Kidney (tissue), 14 donors: Measurements from ENCODE around the gene TNFAIP1. TPM values are rescaled to one million over a fixed set of nuclear protein-coding genes. Genes with fewer than 3 reads are reported as not detected.

Experiments
- DNase-seq, 5 donors: peaks; one replicate each; pipeline ENCODE4 v3.0.0-alpha.2; 2013 to 2020
- FAIRE-seq: peaks from 2 replicates; lab custom pipeline; 2012; peaks lifted over from hg19 to GRCh38; lab: Jason Lieb, UNC
- H3K27ac ChIP-seq, 2 donors: one replicate each; pipeline ENCODE4 v1.7.0; 2013; ENCODE audit warnings: low read depth in 2 of 2, low read length in 2 of 2, inconsistent platforms in 1 of 2
- H3K27me3 ChIP-seq: one replicate; pipeline ENCODE4 v1.7.1; 2013; ENCODE audit warnings: low read length, inconsistent platforms; ENCODE audit not compliant: control insufficient read depth, insufficient read depth
- H3K36me3 ChIP-seq, 3 donors: one replicate each; pipeline versions ENCODE4 v1.7.0 to v1.7.1; 2013; ENCODE audit warnings: low read length in 3 of 3, control low read depth in 1 of 3, inconsistent platforms in 1 of 3; ENCODE audit not compliant: insufficient read depth in 3 of 3, control insufficient read depth in 2 of 3
- H3K4me1 ChIP-seq, 3 donors: one replicate each; pipeline versions ENCODE4 v1.7.0 to v1.7.1; 2013; ENCODE audit warnings: low read length in 3 of 3, inconsistent platforms in 1 of 3, low read depth in 1 of 3; ENCODE audit not compliant: control insufficient read depth in 2 of 3, insufficient read depth in 2 of 3
- H3K4me3 ChIP-seq, 3 donors: one replicate each; pipeline versions ENCODE4 v1.7.0 to v1.8.1; 2013; ENCODE audit warnings: low read length in 3 of 3, control low read depth in 1 of 3, inconsistent platforms in 1 of 3
- H3K9ac ChIP-seq, 3 donors: one replicate each; pipeline versions ENCODE4 v1.7.0 to v1.7.1; 2013; ENCODE audit warnings: low read length in 3 of 3, control low read depth in 1 of 3, inconsistent platforms in 1 of 3
- H3K9me3 ChIP-seq, 3 donors: one replicate each; pipeline versions ENCODE4 v1.7.0 to v1.7.1; 2013; ENCODE audit warnings: low read length in 3 of 3, control low read depth in 1 of 3, inconsistent platforms in 1 of 3; ENCODE audit not compliant: control insufficient read depth in 2 of 3, insufficient read depth in 1 of 3
- intact Hi-C: fragments of 100-400 bp; cut with DNase I; formaldehyde crosslinking; loops from one replicate; pipeline ENCODE4 v1.11.1; 2022
- polyA plus RNA-seq: library from polyadenylated mRNA; stranded (reverse); fragments of 350-450 nt; fragmentation: Illumina TruSeq; extraction: RNeasy Lipid Tissue Mini Kit (QIAGEN cat#74804); gene quantifications from one replicate; pipeline ENCODE4 v1.2.3, GENCODE V29; 2014; ENCODE audit warnings: low read depth, low replicate concordance; ENCODE audit not compliant: insufficient read depth
- total RNA-seq: library from RNA; stranded (reverse); fragmentation: NEBNext Ultra II Directional; extraction: Animal tissue kit (Norgen Biotek cat#: 25700); gene quantifications from one replicate; pipeline ENCODE4 v1.2.1, GENCODE V29; 2021
- TF ChIP-seq, protein P1 (sequence below): IDR thresholded peaks from 3 replicates; pipeline ENCODE4 v1.5.1; 2012; ENCODE audit warnings: mild to moderate bottlenecking, moderate library complexity, borderline replicate concordance; ENCODE audit not compliant: insufficient read depth; ENCODE audit errors: extremely low read depth
- donor health status: control.
- donor health status: control.
- donor health status: control.
- donor health status: control.
- donor health status: control.
- donor health status: DM: yes; HTN: yes; CAD: no.
- donor health status: Normal renal cell carcinoma (clear cell type).

Gene TNFAIP1
- total and polyA plus RNA-seq, 2 donors from 2014 or later, result 28.9 to 83.9 TPM

DNA sequence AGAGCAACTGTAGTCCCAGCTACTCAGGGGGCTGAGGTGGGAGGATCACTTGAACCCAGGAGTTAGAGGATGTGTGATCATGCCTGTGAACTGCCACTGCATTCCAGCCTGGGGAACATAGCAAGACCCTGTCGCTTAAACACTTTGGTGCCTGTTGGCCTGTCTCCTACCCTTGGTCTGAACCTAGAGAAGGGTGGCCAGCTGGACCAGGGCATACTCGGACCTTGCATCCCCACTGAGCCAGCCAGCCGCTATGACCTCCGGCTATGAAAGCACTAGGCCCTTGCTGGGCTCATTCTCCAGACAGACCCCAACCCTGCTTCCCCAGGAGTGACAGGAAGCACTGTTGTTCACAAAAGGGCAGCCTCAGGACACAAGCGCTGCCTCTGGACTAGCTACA, 4.9 kb upstream of the TNFAIP1 start:
- no peaks in the 10 kb centered on the region for H3K9me3 ChIP-seq
- peaks cover 11 to 34% (median 14%) of the 10 kb centered on the region in 3 donors for H3K36me3 ChIP-seq
- peaks cover 6 to 12% (median 7%) of the 10 kb centered on the region in 3 donors for H3K4me1 ChIP-seq
- no peaks in the 10 kb centered on the region for H3K27me3 ChIP-seq
- FAIRE-seq, result no peak
- no peak overlapping the region for H3K9ac ChIP-seq
- intact Hi-C loops, result no loop called here
- TF ChIP-seq, protein P1, sequence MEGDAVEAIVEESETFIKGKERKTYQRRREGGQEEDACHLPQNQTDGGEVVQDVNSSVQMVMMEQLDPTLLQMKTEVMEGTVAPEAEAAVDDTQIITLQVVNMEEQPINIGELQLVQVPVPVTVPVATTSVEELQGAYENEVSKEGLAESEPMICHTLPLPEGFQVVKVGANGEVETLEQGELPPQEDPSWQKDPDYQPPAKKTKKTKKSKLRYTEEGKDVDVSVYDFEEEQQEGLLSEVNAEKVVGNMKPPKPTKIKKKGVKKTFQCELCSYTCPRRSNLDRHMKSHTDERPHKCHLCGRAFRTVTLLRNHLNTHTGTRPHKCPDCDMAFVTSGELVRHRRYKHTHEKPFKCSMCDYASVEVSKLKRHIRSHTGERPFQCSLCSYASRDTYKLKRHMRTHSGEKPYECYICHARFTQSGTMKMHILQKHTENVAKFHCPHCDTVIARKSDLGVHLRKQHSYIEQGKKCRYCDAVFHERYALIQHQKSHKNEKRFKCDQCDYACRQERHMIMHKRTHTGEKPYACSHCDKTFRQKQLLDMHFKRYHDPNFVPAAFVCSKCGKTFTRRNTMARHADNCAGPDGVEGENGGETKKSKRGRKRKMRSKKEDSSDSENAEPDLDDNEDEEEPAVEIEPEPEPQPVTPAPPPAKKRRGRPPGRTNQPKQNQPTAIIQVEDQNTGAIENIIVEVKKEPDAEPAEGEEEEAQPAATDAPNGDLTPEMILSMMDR, result no peak
- DNase-seq, result peak in 1 of 5 donors; percentile 26
- H3K27ac ChIP-seq, result no peak overlapping the region
- no peak overlapping the region for H3K4me3 ChIP-seq

DNA sequence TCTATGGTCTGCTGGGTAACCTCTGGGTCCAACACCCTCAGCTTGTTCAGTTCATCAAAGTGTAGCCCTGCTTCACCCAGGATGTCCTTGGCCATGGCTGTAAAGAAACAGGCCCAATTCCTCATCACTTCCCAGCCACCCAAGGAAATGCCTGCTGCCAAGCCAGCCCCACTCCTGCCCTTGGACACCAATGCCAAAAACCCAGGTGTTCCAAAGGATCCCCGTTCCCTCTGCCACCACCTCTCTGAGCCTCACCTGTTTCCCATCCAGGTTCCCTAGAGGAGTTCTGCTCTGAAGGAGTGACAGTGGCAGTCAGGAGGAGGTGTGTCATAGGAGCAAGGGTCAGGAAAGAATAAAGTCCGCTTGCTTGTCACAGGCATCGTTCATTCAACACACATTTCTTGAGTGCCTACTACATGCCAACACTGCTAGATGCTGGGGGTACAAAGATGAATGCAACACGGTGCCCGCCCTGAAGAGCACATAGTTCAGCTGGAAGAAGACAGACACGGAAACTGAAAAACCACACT, 3.6 kb upstream of the TNFAIP1 start:
- TF ChIP-seq, protein P1, result no peak
- peak in 1 of 5 donors; percentile 25 for DNase-seq
- Histone ChIP-seq H3K9ac (no peak overlapping the region), H3K9me3 (no peaks in the 10 kb centered on the region), H3K4me3 (no peak overlapping the region), H3K27ac (no peak overlapping the region), H3K4me1 (peaks cover 6 to 19% (median 12%) of the 10 kb centered on the region in 3 donors), H3K36me3 (peaks cover 11 to 30% (median 14%) of the 10 kb centered on the region in 3 donors), H3K27me3 (no peaks in the 10 kb centered on the region)
- FAIRE-seq, result no peak
- intact Hi-C loops, result no loop called here

DNA sequence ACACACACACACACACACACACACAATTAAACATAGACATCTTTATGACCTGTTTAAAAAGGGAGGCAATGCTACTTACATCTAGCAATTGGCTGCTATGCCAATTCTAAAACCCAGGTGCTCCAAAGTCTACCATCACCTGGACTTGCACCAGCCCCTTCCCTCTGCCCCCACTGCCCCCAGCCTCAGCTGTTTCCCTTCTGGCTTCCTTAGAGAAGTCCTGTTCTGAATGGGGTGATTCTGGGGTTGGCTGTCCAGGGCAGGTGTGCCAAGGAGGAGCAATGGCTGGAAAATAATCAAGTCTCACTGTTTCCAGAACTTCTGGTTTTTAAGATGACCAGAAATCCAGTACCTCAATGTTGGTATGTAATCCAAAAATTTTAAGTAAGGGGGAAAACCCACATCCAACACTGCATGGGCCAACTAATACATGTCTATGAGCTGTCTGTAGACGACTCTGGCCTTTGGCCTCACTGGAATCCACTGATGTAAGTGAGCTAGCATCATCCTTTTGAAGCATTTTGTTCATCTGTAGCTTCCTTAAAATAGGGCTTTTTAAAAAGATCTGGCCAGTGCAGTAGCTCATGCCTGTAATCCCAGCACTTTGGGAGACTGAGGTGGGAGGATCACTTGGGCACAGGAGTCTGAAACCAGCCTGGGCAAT, 2.3 kb upstream of the TNFAIP1 start:
- intact Hi-C loops, result no loop called here
- H3K9me3 ChIP-seq, result no peaks in the 10 kb centered on the region
- FAIRE-seq, result no peak
- H3K36me3 ChIP-seq, result peaks cover 3 to 22% (median 14%) of the 10 kb centered on the region in 3 donors
- TF ChIP-seq, protein P1, result no peak
- H3K4me1 ChIP-seq, result peaks cover 6 to 19% (median 13%) of the 10 kb centered on the region in 3 donors
- no peak overlapping the region for H3K4me3 ChIP-seq
- H3K27ac ChIP-seq, result no peak overlapping the region
- H3K9ac ChIP-seq, result no peak overlapping the region
- DNase-seq, result peak in 1 of 5 donors; percentile 40
- no peaks in the 10 kb centered on the region for H3K27me3 ChIP-seq
